Tibial nerve (tissue), 4 donors: ENCODE measurements around the gene CDON.

Source experiments
- EP300 ChIP-seq, 2 donors: sonication (generic); formaldehyde crosslinking; IDR thresholded peaks; one replicate each; pipeline ENCODE4 v1.6.1; 2017; ENCODE audit warnings: antibody characterized with exemption in 2 of 2, mild to moderate bottlenecking in 1 of 2
- POLR2A ChIP-seq, 2 donors: fragments of 450-650 bp; IDR thresholded peaks; one replicate each; pipeline ENCODE4 v1.6.1; 2017; ENCODE audit warnings: antibody characterized with exemption in 2 of 2, mild to moderate bottlenecking in 2 of 2, moderate library complexity in 2 of 2
- TF ChIP-seq, protein P1 (sequence below), 5 experiments: fragments of 200-600 bp in 3 of 5; fragments of 450-650 bp in 2 of 5; sonication (generic) in 3 of 5; IDR thresholded peaks; one replicate each; pipeline ENCODE4 v1.5.1; 2016 to 2019; ENCODE audit warnings: antibody characterized with exemption in 5 of 5, mild to moderate bottlenecking in 3 of 5, moderate library complexity in 2 of 5

DNA sequence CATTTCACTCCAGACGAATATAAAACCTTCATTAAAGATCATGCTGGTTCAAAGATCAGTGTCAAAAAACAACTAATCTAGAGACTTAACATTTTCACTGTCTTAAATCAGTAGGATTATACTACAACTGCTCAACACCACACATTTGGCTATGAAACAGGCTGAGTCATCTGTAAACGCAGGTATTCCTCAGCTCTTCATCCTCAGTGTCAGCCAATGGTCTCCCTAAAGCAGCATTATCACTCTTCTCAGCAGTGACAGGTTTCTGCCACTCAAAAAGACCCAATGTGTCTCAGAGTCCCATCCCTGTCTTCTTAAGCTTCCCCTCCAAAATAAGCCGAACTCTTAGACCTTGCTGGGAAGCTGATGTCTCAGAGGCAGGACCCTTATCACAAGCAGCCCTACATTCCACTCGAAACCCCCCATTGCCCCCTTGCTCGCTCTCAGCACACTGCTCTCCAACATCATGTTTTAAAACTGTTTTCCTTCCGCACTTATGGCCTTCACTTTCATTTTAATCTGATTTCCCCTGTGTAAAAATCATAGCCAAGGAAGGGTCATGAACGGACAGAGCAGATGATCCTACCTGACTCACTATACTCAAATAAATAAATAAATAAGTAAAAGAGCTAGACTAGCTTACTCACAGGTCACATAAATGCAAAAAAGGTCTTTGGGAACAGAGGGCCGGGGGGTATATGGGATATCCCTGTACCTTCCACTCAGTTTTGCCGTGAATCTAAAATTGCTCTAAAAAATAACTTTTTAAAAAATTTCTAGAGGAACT is 23.0 kb downstream of the CDON start:
- TF ChIP-seq, protein P1, sequence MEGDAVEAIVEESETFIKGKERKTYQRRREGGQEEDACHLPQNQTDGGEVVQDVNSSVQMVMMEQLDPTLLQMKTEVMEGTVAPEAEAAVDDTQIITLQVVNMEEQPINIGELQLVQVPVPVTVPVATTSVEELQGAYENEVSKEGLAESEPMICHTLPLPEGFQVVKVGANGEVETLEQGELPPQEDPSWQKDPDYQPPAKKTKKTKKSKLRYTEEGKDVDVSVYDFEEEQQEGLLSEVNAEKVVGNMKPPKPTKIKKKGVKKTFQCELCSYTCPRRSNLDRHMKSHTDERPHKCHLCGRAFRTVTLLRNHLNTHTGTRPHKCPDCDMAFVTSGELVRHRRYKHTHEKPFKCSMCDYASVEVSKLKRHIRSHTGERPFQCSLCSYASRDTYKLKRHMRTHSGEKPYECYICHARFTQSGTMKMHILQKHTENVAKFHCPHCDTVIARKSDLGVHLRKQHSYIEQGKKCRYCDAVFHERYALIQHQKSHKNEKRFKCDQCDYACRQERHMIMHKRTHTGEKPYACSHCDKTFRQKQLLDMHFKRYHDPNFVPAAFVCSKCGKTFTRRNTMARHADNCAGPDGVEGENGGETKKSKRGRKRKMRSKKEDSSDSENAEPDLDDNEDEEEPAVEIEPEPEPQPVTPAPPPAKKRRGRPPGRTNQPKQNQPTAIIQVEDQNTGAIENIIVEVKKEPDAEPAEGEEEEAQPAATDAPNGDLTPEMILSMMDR (IDR thresholded peaks at IDR 0.05) = no peak
- TF ChIP-seq EP300 (IDR thresholded peaks at IDR 0.05) = no peak
- no peak for TF ChIP-seq POLR2A (IDR thresholded peaks at IDR 0.05)
